IMR-90 (cell line): ENCODE results near the gene KAT7.

Experiments used
- CEBPB ChIP-seq: IDR thresholded peaks from 2 replicates; pipeline ENCODE4 v1.6.1; 2012; ENCODE audit warnings: low read depth, low read length, improper control_type of control experiment
- CHD1 ChIP-seq: IDR thresholded peaks from 2 replicates; pipeline ENCODE4 v1.6.1; 2012; ENCODE audit warnings: low read depth, low read length, improper control_type of control experiment
- CTCF ChIP-seq: conservative IDR thresholded peaks from 2 replicates; pipeline ENCODE4 v1.5.1; 2012; ENCODE audit warnings: mild to moderate bottlenecking, low read depth, low read length, improper control_type of control experiment
- ELK1 ChIP-seq: fragments of 150-350 bp; IDR thresholded peaks from 2 replicates; pipeline ENCODE4 v1.6.1; 2016; ENCODE audit warnings: low read depth, mild to moderate bottlenecking, low read length, moderate library complexity, borderline replicate concordance
- FOS ChIP-seq: fragments of 150-350 bp; IDR thresholded peaks from 2 replicates; pipeline ENCODE4 v1.6.1; 2016; ENCODE audit warnings: low read depth, low read length
- MAZ ChIP-seq: IDR thresholded peaks from 2 replicates; pipeline ENCODE4 v1.6.1; 2012; ENCODE audit warnings: low read depth, mild to moderate bottlenecking, low read length, improper control_type of control experiment, moderate library complexity, borderline replicate concordance
- MXI1 ChIP-seq: IDR thresholded peaks from 2 replicates; pipeline ENCODE4 v1.6.1; 2012; ENCODE audit warnings: low read depth, mild to moderate bottlenecking, low read length, moderate library complexity, borderline replicate concordance
- NFE2L2 ChIP-seq: fragments of 150-350 bp; IDR thresholded peaks from 2 replicates; pipeline ENCODE4 v1.6.1; 2016; ENCODE audit warnings: low read depth, mild to moderate bottlenecking, low read length
- POLR2A ChIP-seq: IDR thresholded peaks from 2 replicates; pipeline ENCODE4 v1.6.1; 2012; ENCODE audit warnings: mild to moderate bottlenecking, low read depth, low read length
- RAD21 ChIP-seq: IDR thresholded peaks from 2 replicates; pipeline ENCODE4 v1.6.1; 2012; ENCODE audit warnings: low read length, improper control_type of control experiment
- SMC3 ChIP-seq: fragments of 150-350 bp; IDR thresholded peaks from 2 replicates; pipeline ENCODE4 v1.6.1; 2016; ENCODE audit warnings: low read depth, mild to moderate bottlenecking, antibody characterized with exemption, low read length, moderate library complexity
- USF2 ChIP-seq: fragments of 150-350 bp; IDR thresholded peaks from 2 replicates; pipeline ENCODE4 v1.6.1; 2017; ENCODE audit warnings: mild to moderate bottlenecking, antibody characterized with exemption, low read length, low read depth

- TF ChIP-seq CTCF, result no peak
- no peak for TF ChIP-seq POLR2A
- no peak for TF ChIP-seq MXI1
- TF ChIP-seq RAD21, result no peak
- TF ChIP-seq MAZ, result no peak
- no peak for TF ChIP-seq NFE2L2
- TF ChIP-seq SMC3, result no peak
- no peak for TF ChIP-seq FOS
- no peak for TF ChIP-seq USF2
- no peak for TF ChIP-seq CEBPB
- TF ChIP-seq CHD1, result no peak
- TF ChIP-seq ELK1, result no peak
These were observed 47.3 kb upstream of the KAT7 start for GRCh38 chr17:49741009-49741691.
